HepG2 (cell line): ENCODE measurements around the gene GPAT3. TPM values are rescaled to one million over a fixed set of nuclear protein-coding genes. Genes with fewer than 3 reads are reported as not detected.

ENCODE experiments used
- CAMTA2 ChIP-seq: sonication (generic); formaldehyde crosslinking; IDR thresholded peaks from 2 replicates; pipeline ENCODE4 v1.4.0; 2020; ENCODE audit warnings: mild to moderate bottlenecking, missing genetic modification reagents, borderline replicate concordance
- FOSL1 ChIP-seq: sonication (generic); formaldehyde crosslinking; IDR thresholded peaks from 2 replicates; pipeline ENCODE4 v1.9.0; 2021; ENCODE audit warnings: missing genetic modification reagents, borderline replicate concordance
- FOXK2 ChIP-seq: fragments of 450-650 bp; IDR thresholded peaks from 2 replicates; pipeline ENCODE4 v1.6.1; 2016
- KDM4B ChIP-seq: sonication (generic); formaldehyde crosslinking; IDR thresholded peaks from 2 replicates; pipeline ENCODE4 v1.4.0; 2020; ENCODE audit warnings: missing genetic modification reagents
- NCOA2 ChIP-seq: sonication (generic); formaldehyde crosslinking; IDR thresholded peaks from 2 replicates; pipeline ENCODE4 v1.8.0; 2022; ENCODE audit warnings: inconsistent platforms
- PLRG1 ChIP-seq: fragments of 450-650 bp; conservative IDR thresholded peaks from 2 replicates; pipeline ENCODE4 v1.6.1; 2016
- RBM22 ChIP-seq: fragments of 200-400 bp; formaldehyde crosslinking; optimal IDR thresholded peaks from 2 replicates; pipeline ENCODE3; 2017; ENCODE audit warnings: mild to moderate bottlenecking, low read length, moderate library complexity
- RELA ChIP-seq: sonication (generic); formaldehyde crosslinking; IDR thresholded peaks from 2 replicates; pipeline ENCODE4 v1.4.0; 2020; ENCODE audit warnings: missing genetic modification reagents
- RFX5 ChIP-seq: IDR thresholded peaks from 2 replicates; pipeline ENCODE4 v1.6.1; 2011; ENCODE audit warnings: low read depth, low read length, improper control_type of control experiment
- THAP11 ChIP-seq: IDR thresholded peaks from 2 replicates; pipeline ENCODE4 v1.6.1; 2016; ENCODE audit warnings: missing biosample characterization, missing genetic modification reagents
- ZNF343 ChIP-seq: sonication (generic); formaldehyde crosslinking; IDR thresholded peaks from 2 replicates; pipeline ENCODE4 v1.4.0; 2020; ENCODE audit warnings: mild to moderate bottlenecking, missing genetic modification reagents
- ZNF577 ChIP-seq: sonication (generic); formaldehyde crosslinking; IDR thresholded peaks from 2 replicates; pipeline ENCODE4 v1.4.0; 2020; ENCODE audit warnings: mild to moderate bottlenecking, low read depth, missing genetic modification reagents, borderline replicate concordance
- ZNF644 ChIP-seq: IDR thresholded peaks from 2 replicates; pipeline ENCODE4 v1.6.1; 2016; ENCODE audit warnings: low read depth
- polyA plus RNA-seq, 8 experiments: library from polyadenylated mRNA; depleted of rRNA in 3 of 8; stranded (reverse) in 7 of 8; unstranded in 1 of 8; fragments of >200 nt; fragmentation: Illumina TruSeq in 4 of 8; extraction: Trizol in 4 of 8; gene quantifications; 2 replicates each; pipeline versions ENCODE4 v1.2.1 to v1.2.3, GENCODE V29; 2011 to 2016; ENCODE audit warnings: low read depth in 4 of 8, missing spikeins in 1 of 8, mixed read lengths in 1 of 8; ENCODE audit not compliant: insufficient read depth in 1 of 8
- total RNA-seq, 5 experiments: library from RNA; depleted of rRNA; stranded (reverse); fragments of >200 nt; fragmentation: Illumina TruSeq; extraction: Trizol; gene quantifications; 2 replicates each; pipeline ENCODE4 v1.2.3, GENCODE V29; 2016; ENCODE audit warnings: low read depth in 1 of 5
- TF ChIP-seq, protein P1 (sequence below): sonication (generic); formaldehyde crosslinking; IDR thresholded peaks from 2 replicates; pipeline ENCODE4; 2020; ENCODE audit warnings: missing genetic modification reagents, mild to moderate bottlenecking, borderline replicate concordance
- TF ChIP-seq, protein P2 (sequence below): fragments of 450-650 bp; IDR thresholded peaks from 2 replicates; pipeline ENCODE4 v1.6.1; 2017; ENCODE audit warnings: mild to moderate bottlenecking
- TF ChIP-seq, protein P3 (sequence below): sonication (generic); formaldehyde crosslinking; IDR thresholded peaks from 2 replicates; pipeline ENCODE4 v1.5.1; 2020; ENCODE audit warnings: missing genetic modification reagents, mild to moderate bottlenecking, borderline replicate concordance
- TF ChIP-seq, protein P4 (sequence below): sonication (generic); formaldehyde crosslinking; IDR thresholded peaks from 2 replicates; pipeline ENCODE4 v1.4.0; 2020; ENCODE audit warnings: mild to moderate bottlenecking, missing genetic modification reagents

Gene GPAT3
- total and polyA plus RNA-seq, 2 of the 13 experiments (the other 11 are each of a cell fraction or from before 2014, with no cell fraction given) = 2.4 to 2.6 TPM

DNA sequence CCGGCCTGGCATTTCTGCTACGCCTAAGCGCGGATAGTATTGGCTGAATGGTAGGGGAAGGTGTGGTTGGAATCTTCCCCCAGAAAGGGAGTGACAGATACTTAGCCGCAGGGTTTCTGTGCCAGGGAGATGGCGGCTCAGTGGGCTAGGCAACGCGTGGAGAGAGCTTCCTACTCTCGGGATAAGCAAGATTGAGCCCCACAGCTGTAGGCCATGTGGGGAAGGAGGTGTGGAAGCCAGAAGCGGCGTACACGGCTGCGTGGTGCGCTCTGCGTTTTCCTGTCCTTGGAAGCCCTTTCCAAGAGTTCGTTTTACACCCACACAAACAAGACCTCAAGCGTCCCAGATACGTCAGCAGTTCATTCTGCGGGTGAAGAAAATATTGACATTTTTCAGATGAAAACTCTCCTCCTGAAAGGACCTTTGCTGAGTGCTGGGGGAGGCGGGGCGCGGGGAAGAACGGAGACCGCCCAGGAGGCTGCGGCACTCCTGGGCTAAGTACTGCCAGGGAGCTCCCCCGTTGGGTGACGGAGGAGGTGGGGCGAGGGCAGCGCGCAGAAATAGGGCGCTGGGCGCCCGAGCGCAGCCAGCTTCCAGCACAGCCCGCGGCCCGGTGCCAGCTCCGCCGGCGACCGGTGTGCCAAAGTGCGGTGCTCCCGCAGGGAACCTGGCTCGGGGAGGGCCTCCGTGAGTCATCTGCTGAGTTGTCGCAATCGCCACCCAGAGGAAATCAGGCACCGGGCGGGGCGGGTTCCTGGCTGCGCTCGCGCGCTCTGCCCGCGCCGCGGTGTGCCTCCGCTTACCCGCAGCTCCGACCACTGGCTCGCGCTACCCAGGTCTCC, at the start of gene GPAT3 (continued):
- TF ChIP-seq ZNF343 (no peak), RELA (CRISPR knock-in tag) (no peak), KDM4B (CRISPR knock-in tag) (0 out of 2 replicates have a peak, but pooled peaks have one; percentile 27), RFX5 (no peak), FOSL1 (CRISPR knock-in tag) (peak; percentile 85), THAP11 (CRISPR knock-in tag) (no peak), ZNF644 (CRISPR knock-in tag) (no peak), NCOA2 (CRISPR knock-in tag) (no peak), PLRG1 (no peak), RBM22 (no peak), ZNF577 (CRISPR knock-in tag) (no peak), CAMTA2 (no peak), FOXK2 (no peak)
- TF ChIP-seq, protein P1, sequence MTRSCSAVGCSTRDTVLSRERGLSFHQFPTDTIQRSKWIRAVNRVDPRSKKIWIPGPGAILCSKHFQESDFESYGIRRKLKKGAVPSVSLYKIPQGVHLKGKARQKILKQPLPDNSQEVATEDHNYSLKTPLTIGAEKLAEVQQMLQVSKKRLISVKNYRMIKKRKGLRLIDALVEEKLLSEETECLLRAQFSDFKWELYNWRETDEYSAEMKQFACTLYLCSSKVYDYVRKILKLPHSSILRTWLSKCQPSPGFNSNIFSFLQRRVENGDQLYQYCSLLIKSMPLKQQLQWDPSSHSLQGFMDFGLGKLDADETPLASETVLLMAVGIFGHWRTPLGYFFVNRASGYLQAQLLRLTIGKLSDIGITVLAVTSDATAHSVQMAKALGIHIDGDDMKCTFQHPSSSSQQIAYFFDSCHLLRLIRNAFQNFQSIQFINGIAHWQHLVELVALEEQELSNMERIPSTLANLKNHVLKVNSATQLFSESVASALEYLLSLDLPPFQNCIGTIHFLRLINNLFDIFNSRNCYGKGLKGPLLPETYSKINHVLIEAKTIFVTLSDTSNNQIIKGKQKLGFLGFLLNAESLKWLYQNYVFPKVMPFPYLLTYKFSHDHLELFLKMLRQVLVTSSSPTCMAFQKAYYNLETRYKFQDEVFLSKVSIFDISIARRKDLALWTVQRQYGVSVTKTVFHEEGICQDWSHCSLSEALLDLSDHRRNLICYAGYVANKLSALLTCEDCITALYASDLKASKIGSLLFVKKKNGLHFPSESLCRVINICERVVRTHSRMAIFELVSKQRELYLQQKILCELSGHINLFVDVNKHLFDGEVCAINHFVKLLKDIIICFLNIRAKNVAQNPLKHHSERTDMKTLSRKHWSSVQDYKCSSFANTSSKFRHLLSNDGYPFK (CRISPR knock-in tag) = no peak
- TF ChIP-seq, protein P2, sequence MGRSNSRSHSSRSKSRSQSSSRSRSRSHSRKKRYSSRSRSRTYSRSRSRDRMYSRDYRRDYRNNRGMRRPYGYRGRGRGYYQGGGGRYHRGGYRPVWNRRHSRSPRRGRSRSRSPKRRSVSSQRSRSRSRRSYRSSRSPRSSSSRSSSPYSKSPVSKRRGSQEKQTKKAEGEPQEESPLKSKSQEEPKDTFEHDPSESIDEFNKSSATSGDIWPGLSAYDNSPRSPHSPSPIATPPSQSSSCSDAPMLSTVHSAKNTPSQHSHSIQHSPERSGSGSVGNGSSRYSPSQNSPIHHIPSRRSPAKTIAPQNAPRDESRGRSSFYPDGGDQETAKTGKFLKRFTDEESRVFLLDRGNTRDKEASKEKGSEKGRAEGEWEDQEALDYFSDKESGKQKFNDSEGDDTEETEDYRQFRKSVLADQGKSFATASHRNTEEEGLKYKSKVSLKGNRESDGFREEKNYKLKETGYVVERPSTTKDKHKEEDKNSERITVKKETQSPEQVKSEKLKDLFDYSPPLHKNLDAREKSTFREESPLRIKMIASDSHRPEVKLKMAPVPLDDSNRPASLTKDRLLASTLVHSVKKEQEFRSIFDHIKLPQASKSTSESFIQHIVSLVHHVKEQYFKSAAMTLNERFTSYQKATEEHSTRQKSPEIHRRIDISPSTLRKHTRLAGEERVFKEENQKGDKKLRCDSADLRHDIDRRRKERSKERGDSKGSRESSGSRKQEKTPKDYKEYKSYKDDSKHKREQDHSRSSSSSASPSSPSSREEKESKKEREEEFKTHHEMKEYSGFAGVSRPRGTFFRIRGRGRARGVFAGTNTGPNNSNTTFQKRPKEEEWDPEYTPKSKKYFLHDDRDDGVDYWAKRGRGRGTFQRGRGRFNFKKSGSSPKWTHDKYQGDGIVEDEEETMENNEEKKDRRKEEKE = no peak
- TF ChIP-seq, protein P3, sequence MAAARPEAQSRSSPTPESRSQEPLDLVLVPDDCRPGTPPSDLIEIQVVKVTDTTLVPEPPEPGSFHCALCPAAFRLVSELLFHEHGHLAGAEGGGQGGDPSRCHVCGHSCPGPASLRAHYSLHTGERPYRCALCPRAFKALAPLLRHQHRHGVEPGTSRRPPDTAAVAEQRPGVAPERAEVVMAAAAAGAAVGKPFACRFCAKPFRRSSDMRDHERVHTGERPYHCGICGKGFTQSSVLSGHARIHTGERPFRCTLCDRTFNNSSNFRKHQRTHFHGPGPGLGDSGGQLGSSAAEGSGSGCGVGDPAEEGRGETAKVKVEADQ = no peak
- TF ChIP-seq, protein P4, sequence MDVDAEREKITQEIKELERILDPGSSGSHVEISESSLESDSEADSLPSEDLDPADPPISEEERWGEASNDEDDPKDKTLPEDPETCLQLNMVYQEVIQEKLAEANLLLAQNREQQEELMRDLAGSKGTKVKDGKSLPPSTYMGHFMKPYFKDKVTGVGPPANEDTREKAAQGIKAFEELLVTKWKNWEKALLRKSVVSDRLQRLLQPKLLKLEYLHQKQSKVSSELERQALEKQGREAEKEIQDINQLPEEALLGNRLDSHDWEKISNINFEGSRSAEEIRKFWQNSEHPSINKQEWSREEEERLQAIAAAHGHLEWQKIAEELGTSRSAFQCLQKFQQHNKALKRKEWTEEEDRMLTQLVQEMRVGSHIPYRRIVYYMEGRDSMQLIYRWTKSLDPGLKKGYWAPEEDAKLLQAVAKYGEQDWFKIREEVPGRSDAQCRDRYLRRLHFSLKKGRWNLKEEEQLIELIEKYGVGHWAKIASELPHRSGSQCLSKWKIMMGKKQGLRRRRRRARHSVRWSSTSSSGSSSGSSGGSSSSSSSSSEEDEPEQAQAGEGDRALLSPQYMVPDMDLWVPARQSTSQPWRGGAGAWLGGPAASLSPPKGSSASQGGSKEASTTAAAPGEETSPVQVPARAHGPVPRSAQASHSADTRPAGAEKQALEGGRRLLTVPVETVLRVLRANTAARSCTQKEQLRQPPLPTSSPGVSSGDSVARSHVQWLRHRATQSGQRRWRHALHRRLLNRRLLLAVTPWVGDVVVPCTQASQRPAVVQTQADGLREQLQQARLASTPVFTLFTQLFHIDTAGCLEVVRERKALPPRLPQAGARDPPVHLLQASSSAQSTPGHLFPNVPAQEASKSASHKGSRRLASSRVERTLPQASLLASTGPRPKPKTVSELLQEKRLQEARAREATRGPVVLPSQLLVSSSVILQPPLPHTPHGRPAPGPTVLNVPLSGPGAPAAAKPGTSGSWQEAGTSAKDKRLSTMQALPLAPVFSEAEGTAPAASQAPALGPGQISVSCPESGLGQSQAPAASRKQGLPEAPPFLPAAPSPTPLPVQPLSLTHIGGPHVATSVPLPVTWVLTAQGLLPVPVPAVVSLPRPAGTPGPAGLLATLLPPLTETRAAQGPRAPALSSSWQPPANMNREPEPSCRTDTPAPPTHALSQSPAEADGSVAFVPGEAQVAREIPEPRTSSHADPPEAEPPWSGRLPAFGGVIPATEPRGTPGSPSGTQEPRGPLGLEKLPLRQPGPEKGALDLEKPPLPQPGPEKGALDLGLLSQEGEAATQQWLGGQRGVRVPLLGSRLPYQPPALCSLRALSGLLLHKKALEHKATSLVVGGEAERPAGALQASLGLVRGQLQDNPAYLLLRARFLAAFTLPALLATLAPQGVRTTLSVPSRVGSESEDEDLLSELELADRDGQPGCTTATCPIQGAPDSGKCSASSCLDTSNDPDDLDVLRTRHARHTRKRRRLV (CRISPR knock-in tag) = no peak
